Endodermal cell (in vitro differentiated cells): ENCODE results near the gene NDUFA9. TPM values are rescaled to one million over a fixed set of nuclear protein-coding genes. Genes with fewer than 3 reads are reported as not detected.

Source experiments
- DNase-seq: peaks from one replicate; pipeline ENCODE4 v3.0.0-alpha.2; 2017
- H3K27ac ChIP-seq: 2 replicates; pipeline ENCODE4 v1.5.1; 2013; ENCODE audit warnings: mild to moderate bottlenecking, low read depth, low read length, moderate library complexity
- H3K27me3 ChIP-seq: 2 replicates; pipeline ENCODE4 v1.6.1; 2013; ENCODE audit warnings: mild to moderate bottlenecking, low read length, moderate library complexity; ENCODE audit not compliant: insufficient read depth, control insufficient read depth, poor library complexity, severe bottlenecking
- H3K36me3 ChIP-seq: 2 replicates; pipeline ENCODE4 v1.7.0; 2013; ENCODE audit warnings: mild to moderate bottlenecking, low read length, moderate library complexity; ENCODE audit not compliant: control insufficient read depth, insufficient read depth
- H3K4me1 ChIP-seq: one replicate; pipeline ENCODE4 v1.7.0; 2013; ENCODE audit warnings: low read length; ENCODE audit not compliant: control insufficient read depth, insufficient read depth
- H3K4me3 ChIP-seq: 2 replicates; pipeline ENCODE4 v1.5.1; 2013; ENCODE audit warnings: mild to moderate bottlenecking, low read length, moderate library complexity
- H3K9ac ChIP-seq: 2 replicates; pipeline ENCODE4 v1.6.1; 2013; ENCODE audit warnings: mild to moderate bottlenecking, low read length, moderate library complexity; ENCODE audit not compliant: poor library complexity, severe bottlenecking; ENCODE audit errors: extremely low read depth
- H3K9me3 ChIP-seq: 2 replicates; pipeline ENCODE4 v1.6.1; 2013; ENCODE audit warnings: mild to moderate bottlenecking, low read length, moderate library complexity; ENCODE audit not compliant: control insufficient read depth
- H3K27ac Mint-ChIP-seq: 2 replicates; pipeline ENCODE4 v1.8.0; 2020; ENCODE audit warnings: mixed read lengths
- H3K27me3 Mint-ChIP-seq: 2 replicates; pipeline ENCODE4 v1.8.0; 2021; ENCODE audit warnings: mild to moderate bottlenecking, mixed read lengths; ENCODE audit not compliant: insufficient read depth
- H3K36me3 Mint-ChIP-seq: 2 replicates; pipeline ENCODE4 v1.8.0; 2020; ENCODE audit warnings: low read depth, mixed read lengths
- H3K4me1 Mint-ChIP-seq: 2 replicates; pipeline ENCODE4 v1.8.0; 2020; ENCODE audit warnings: mixed read lengths
- H3K4me3 Mint-ChIP-seq: 2 replicates; pipeline ENCODE4 v1.8.0; 2020; ENCODE audit warnings: mild to moderate bottlenecking, moderate library complexity, mixed read lengths
- H3K9me3 Mint-ChIP-seq: 2 replicates; pipeline ENCODE4 v1.8.0; 2020; ENCODE audit warnings: mild to moderate bottlenecking, mixed read lengths
- CTCF ChIP-seq: fragments of 200-600 bp; sonication (generic); conservative IDR thresholded peaks from 2 replicates; pipeline ENCODE4 v1.5.0; 2021; ENCODE audit warnings: antibody characterized with exemption, mild to moderate bottlenecking
- WGBS, 2 experiments: methylation state at CpG; one replicate each; pipeline versions ENCODE4 v1.1.5 to v1.1.7; 2013; ENCODE audit warnings: missing lambda C conversion rate in 2 of 2, mixed read lengths in 1 of 2; ENCODE audit not compliant: insufficient coverage in 1 of 2, insufficient read length in 1 of 2; 5-methylcytosine and 5-hydroxymethylcytosine counted together
- total RNA-seq, 2 donors: library from RNA; stranded (reverse); fragmentation: NEBNext Ultra II Directional in 1 of 2; extraction: Animal tissue kit (Norgen Biotek cat#: 25700) in 1 of 2; gene quantifications; 2 replicates in 1 of 2; 3 replicates in 1 of 2; pipeline ENCODE4 v1.2.1, GENCODE V29; 2021

NDUFA9 gene
- total RNA-seq, 2 donors from 2014 or later = 55.3 to 158 TPM

GRCh38 chr12:4626543-4626942 lies 22.4 kb upstream of the NDUFA9 start:
- peaks cover 30% of the 10 kb centered on the region for H3K27me3 ChIP-seq
- WGBS, 2 experiments = 93 to 96% methylated on average over 4 to 5 of the region's 5 CpGs
- peaks cover 11% of the 10 kb centered on the region for H3K9me3 ChIP-seq
- H3K36me3 ChIP-seq = no peaks in the 10 kb centered on the region
- H3K9ac ChIP-seq = no peak overlapping the region
- H3K27me3 Mint-ChIP-seq = peaks cover 18% of the 10 kb centered on the region
- TF ChIP-seq CTCF = no peak
- no peaks in the 10 kb centered on the region for H3K4me1 ChIP-seq
- no peak overlapping the region for H3K4me3 Mint-ChIP-seq
- no peaks in the 10 kb centered on the region for H3K36me3 Mint-ChIP-seq
- H3K4me3 ChIP-seq = no peak overlapping the region
- DNase-seq = no peak
- peaks cover 25% of the 10 kb centered on the region for H3K9me3 Mint-ChIP-seq
- no peak overlapping the region for H3K27ac Mint-ChIP-seq
- no peak overlapping the region for H3K27ac ChIP-seq
- H3K4me1 Mint-ChIP-seq = peaks cover 10% of the 10 kb centered on the region

- 95 to 97% methylated on average over 7 to 10 of the region's 10 CpGs for WGBS, 2 experiments
Measured at GRCh38 chr12:4628406-4628805, 20.5 kb upstream of the NDUFA9 start.

GRCh38 chr12:4630262-4630661 lies 18.7 kb upstream of the NDUFA9 start:
- Histone ChIP-seq H3K36me3 (no peaks in the 10 kb centered on the region), H3K27me3 (peaks cover 19% of the 10 kb centered on the region), H3K4me1 (no peaks in the 10 kb centered on the region), H3K9me3 (peaks cover 11% of the 10 kb centered on the region), H3K27ac (no peak overlapping the region), H3K9ac (no peak overlapping the region), H3K4me3 (no peak overlapping the region)
- WGBS, 2 experiments = 35 to 50% methylated on average over 4 to 5 of the region's 5 CpGs
- Mint-ChIP-seq H3K27ac (no peak overlapping the region), H3K36me3 (peaks cover 2% of the 10 kb centered on the region), H3K4me1 (peaks cover 10% of the 10 kb centered on the region), H3K9me3 (peaks cover 33% of the 10 kb centered on the region), H3K27me3 (peaks cover 18% of the 10 kb centered on the region), H3K4me3 (no peak overlapping the region)
- TF ChIP-seq CTCF = no peak
- no peak for DNase-seq

More at GRCh38 chr12:4628406-4628805, 20.5 kb upstream of the NDUFA9 start:
- TF ChIP-seq CTCF = no peak
- H3K4me3 ChIP-seq = no peak overlapping the region
- H3K4me1 Mint-ChIP-seq = peaks cover 10% of the 10 kb centered on the region
- H3K27ac ChIP-seq = no peak overlapping the region
- H3K36me3 Mint-ChIP-seq = no peaks in the 10 kb centered on the region
- no peaks in the 10 kb centered on the region for H3K4me1 ChIP-seq
- H3K9me3 ChIP-seq = peaks cover 11% of the 10 kb centered on the region
- H3K36me3 ChIP-seq = no peaks in the 10 kb centered on the region
- no peak for DNase-seq
- no peak overlapping the region for H3K27ac Mint-ChIP-seq
- H3K27me3 ChIP-seq = peaks cover 24% of the 10 kb centered on the region
- H3K4me3 Mint-ChIP-seq = no peak overlapping the region
- peaks cover 18% of the 10 kb centered on the region for H3K27me3 Mint-ChIP-seq
- no peak overlapping the region for H3K9ac ChIP-seq
- peaks cover 26% of the 10 kb centered on the region for H3K9me3 Mint-ChIP-seq
